Stimulated activated CD4-positive, alpha-beta T cell treated with anti-CD3 and anti-CD28 coated beads, Interleukin-4, amount 100 ng/mL, for 48 hours (primary cell): ENCODE measurements around the gene SHLD2.
"Not testable (repeated sequence)": the region's sequence is repeated elsewhere in the genome, so short reads cannot be mapped to it uniquely, and the experiment has no call there.

Experiments
- DNase-seq, 2 donors: peaks; one replicate each; pipeline ENCODE4 v3.0.0-alpha.2; 2020; ENCODE audit warnings: low read depth in 2 of 2

SHLD2 gene, protein sequence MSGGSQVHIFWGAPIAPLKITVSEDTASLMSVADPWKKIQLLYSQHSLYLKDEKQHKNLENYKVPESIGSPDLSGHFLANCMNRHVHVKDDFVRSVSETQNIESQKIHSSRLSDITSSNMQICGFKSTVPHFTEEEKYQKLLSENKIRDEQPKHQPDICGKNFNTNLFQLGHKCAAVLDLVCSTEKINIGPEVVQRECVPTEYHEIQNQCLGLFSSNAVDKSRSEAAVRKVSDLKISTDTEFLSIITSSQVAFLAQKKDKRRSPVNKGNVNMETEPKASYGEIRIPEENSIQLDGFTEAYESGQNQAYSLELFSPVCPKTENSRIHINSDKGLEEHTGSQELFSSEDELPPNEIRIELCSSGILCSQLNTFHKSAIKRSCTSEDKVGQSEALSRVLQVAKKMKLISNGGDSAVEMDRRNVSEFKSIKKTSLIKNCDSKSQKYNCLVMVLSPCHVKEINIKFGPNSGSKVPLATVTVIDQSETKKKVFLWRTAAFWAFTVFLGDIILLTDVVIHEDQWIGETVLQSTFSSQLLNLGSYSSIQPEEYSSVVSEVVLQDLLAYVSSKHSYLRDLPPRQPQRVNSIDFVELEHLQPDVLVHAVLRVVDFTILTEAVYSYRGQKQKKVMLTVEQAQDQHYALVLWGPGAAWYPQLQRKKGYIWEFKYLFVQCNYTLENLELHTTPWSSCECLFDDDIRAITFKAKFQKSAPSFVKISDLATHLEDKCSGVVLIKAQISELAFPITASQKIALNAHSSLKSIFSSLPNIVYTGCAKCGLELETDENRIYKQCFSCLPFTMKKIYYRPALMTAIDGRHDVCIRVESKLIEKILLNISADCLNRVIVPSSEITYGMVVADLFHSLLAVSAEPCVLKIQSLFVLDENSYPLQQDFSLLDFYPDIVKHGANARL

DNA sequence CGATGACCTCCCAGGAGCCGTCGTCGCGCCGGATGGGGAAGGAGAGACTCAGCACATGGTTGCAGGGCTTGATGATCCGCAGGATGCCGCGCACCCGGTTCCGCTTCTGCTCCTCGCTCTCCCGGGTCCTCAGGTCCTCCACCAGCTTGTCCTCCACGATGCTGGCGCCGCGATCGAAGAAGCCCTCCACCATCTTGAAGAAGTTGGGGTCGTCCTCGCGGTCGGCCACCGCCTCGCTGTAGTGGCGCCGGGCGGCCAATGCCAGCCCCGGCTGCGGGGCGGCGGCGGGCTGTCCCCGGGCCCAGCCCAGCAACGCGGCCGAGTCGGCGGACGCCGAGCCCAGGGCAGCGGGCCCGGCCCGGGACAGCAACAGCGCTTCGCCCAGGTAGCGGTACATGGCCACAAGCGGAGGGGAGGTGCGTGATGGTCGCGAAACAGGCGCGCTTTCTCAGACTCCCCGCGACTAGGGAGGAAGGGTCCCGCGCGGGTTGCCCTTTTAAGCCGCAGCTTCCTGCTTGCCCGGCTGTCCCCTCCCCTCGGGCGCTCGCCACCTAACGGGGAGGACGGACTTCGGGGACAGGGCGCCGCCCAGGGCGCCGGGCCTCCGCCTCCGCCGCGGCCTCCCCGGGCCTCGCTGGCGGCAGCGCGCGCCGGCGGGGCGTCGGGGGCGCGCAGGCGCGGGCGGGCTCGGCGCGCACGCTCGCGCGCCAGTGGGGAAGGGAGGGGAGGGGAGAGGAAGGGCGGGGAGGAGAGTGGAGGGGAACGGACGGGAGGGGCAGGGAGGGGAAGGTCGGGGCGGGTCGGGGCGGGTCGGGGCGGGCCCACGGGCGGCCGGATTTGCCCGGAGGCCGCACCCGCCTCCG, at the start of gene SHLD2, which contains the start of gene GLUD1:
SHLD2 (plus strand) TSS at position 834 of the 863 bp plus-strand sequence. CDS start 56,149 bp downstream, outside the sequence.
GLUD1 (minus strand) TSS at position 471 of the 863 bp plus-strand sequence; CDS start at position 397, 74 bp downstream.
- peak; percentile 81 to 88 for DNase-seq

DNA sequence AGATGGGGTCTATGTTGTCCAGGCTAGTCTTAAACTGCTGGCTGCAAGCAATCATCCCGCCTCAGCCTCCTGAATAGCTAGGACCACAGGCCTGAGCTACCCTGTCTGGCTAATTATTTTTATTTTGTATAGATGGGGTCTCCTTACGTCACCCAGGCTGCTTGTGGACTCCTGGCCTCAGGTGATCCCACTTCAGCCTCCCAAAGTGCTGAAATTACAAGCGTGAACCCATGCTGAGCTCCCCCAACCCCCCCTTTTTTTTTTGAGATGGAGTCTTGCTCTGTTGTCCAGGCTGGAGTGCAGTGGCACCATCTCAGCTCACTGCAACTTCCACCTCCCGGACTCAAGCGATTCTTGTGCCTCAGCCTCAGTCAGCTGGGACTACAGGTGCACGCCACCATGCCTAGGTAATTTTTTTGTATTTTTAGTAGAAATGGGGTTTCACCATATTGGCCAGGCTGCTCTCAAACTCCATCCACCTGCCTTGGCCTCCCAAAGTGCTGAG, 49.5 kb upstream of the SHLD2 start:
- no peak for DNase-seq

DNA sequence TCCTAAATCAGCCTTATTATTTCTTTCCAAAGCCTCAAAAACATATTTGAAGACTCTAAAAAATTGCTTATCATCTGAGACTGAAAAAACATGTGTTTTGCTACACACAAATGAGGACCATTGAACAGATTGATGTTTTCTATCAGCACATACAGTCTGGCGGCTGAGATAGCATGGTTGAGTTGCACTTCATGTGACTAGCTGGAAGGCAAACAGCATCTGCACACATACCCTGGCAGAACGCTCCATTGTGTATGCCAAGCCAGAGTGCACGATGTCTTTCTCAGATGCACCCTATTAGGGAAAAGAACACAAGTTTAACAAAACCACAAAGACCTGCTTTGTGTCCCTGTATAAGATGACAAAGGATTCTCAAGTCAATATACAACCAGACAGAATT, 41.9 kb upstream of the SHLD2 start:
- no peak for DNase-seq

DNA sequence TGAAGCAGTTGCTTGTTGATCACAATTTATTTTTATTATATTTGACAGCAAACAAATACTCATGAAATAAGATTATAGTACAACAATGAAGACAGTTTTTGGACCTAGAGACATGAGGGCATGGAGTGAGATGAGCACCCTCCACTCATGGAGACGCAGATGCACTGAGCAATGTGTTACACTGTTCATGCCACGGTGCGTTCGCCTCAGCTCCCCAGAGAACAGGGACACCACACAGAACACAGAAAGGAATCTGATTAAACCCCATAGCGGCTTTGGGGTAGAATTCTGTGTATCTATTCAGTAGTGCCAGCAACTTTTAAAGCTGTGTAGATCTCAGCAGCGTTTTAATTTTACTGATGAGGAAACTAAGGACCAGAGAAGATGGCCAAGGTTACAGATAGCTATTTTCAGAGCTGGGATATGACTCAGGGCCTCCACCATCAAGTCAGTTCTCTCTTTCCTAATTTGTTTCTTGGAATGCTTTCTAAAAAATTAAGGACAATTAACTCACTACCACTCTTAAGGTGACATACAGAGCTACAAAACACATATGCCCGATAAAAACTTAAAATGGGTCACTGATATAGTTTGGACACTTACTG, 41.3 kb upstream of the SHLD2 start:
- DNase-seq: no peak

DNA sequence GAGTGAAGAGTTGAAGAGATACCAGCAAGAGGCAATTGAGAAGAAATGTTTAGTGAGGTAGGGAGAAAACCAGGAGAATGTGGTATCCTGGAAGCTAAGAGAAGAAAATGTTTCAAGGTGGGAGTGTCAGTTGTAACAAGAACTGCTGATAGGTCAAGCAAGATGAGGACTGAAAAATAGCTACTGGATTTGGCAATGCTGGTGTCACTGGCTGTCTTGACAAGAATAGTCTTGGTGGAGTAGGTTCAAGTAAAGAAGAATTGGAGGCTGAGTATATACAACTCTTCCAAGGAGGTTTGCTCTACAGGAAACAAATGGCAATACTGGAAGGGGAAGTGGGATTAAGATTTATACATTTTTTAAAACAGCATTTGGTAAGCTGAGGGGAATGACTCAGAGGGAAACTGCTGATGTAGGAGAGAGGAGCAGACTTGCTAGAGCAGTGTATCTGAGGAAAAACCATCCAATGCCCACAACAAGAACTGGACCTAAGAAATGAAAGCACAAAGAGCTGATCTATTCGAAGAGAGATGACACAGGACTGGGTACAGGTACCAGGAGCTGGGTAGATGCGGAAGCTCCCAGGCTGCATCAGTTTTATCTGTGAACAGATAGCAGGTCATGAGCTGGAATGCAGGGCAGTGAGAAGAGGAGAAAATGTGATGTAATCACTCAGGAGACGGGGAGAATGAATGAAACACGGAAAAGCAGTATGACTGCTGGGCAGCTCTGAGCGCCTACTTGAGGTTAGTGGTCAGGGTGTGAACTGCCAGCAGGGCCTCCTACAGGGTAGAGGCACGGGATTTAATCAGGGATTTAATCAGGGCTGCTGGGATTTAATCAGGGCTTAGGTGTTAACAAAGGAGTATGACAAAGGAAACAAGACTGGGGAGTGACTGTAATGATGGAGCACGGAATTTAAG, 40.4 kb upstream of the SHLD2 start:
- peak in 1 of 2 donors; percentile 7 for DNase-seq

DNA sequence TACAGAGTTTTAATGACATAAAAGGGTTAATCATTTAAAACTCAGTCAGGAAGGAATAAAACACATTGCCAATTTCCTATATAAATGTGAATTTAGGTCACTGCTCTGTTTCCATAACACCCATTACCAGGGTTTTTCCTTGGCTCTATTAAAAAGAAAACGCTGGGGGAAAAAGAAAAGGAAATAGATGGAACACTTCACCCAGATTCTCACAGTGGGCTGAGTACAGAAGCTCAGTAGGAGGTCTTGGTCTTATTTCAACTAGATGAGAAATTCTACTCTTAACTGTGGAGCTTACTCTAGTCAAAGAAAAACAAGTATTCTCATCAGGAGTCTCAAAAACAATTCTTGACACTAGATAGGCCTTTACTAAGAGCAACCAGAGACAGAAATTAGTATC, 36.8 kb upstream of the SHLD2 start:
- DNase-seq: no peak

DNA sequence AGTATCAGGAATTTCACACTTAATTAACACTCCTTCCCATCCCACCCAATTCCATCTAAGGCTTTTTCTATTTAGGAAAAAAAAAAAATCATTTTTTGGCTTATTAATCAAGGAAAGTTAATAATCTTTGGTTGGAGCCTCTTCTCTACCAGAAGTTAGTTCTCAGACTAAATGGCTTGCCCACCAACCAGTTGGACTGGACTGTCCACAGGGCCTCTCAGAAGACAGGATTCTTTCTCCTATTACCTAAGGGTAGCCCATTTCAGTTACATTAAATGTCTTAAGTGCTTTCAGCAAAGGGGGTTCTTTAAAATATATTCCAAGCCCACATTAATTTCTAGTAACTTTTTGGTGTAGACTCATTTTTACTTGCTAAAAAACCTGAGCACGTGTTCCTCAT, 35.6 kb upstream of the SHLD2 start:
- DNase-seq: no peak

DNA sequence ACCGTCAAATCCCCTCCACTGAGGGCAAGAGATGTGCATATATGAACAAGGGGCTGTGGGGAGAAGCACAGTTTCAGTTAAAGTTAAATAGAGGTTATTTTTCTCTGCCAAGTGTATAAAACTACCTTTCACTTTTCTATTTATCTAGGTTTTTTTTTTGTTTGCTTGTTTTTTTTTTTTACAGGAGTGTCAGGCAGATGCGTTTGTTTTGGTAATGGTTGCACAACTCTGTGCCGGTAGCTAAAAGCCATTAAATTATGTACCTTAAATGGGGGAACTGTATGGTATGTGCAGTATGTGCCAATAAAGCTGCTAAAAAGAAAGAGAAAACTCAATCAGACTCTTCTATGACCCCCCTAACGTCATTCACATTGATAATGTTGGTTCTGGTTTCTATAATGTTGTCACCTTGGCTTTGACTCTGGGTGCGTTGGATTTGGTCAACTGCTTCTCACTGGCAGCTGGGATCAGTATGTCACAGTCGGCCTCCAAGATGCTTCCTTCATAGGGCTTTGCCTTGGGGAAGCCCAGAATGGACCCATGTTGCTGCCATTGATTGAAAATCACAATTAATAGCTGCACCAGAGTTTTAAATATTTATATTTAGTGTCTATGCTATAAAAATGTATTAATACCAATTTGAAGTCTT, 34.6 kb upstream of the SHLD2 start:
- DNase-seq: no peak

DNA sequence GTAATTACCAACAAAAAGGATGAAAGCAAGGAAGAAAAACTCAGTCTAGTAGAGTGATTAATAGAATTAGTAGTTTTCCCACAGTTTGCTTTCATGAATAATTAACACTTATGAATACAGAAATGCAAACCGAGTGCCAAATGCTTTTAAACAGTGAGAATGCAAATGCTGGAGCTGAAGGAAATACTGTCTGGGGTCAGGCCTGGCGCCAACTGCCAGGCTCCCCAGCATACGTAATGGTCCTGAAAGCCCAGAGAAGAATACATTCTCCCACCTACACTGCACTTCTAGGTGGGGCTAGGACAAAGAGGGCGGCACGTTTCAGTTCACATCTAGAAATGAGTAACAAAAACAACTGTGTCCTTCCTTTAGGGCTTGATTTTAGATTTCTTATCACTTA, 30.4 kb upstream of the SHLD2 start:
- no peak for DNase-seq

DNA sequence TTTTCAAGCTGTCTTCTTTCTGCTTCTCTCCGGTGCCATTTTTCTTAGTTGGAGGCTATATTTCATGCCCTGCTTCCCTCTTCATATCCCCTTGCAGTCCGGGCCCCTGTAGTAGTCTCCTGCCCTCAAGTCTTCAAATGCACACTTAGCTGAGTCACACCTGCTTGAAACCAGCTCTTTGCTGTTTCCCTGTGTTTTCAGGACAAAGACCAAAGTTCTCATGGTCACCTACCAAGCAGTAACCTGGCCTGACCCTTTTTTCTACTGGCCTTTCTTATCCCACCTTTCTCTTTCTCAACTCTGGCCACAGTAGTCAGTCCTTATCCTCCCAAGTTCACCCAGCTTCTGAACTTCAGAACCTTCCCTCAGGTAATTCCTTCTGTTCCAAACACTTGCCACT, 28.8 kb upstream of the SHLD2 start:
- DNase-seq: no peak

DNA sequence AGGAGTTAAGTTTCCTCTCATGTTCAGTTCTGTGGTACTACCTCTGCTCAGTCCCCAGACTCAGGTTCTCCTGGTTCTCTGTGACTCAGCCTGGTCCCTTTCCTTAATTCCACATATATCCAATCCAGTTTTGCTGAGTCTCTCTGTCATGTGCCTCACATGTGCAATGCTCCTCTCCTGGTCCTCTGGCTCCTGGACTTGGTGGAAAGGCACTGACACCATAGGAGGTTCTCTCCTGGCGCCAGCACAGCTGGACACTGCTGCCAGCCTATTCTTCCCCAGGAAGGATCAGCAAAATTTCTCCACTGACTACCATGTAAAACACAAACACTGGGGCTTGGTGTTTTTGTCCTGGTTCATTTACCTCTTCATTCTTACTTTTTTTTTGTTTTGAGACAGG, 28.1 kb upstream of the SHLD2 start:
- no peak for DNase-seq

DNA sequence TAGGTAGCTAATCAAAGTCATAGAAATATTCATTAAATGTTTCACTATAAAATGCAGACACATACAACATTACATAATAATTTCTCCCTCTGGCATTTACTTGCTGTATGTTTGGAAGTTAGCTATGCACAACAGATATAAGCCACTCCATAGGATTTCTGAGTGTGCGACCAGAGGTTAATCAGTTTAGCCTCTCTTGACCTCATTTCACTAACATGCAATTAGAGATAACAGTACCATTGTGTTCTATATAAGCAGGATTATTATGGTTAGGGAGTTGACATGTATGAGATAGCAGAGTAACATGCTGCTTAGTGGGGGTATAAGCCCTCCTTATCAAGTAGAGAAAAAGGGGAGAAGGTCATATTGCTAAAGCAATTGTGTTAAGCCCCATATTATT, 26.7 kb upstream of the SHLD2 start:
- DNase-seq: no peak

DNA sequence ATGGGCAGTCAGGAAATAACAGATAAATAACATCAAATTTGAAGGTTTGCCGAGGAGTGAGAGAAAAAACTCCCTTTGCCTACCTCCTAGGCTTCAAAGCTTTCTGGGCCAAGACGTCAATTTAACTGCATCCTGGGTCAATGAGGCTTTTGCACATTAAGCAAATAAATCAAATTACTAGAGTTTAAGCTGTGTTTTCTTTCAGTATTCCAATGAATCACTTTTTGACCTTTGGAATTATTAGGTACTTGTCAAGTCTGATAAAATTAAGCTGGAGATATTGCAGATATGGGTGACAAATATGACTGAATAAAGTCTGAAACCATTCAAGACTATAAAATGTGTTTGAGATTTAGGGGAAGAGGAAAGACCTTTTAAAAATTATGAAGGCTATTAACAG, 22.6 kb upstream of the SHLD2 start:
- DNase-seq: no peak

DNA sequence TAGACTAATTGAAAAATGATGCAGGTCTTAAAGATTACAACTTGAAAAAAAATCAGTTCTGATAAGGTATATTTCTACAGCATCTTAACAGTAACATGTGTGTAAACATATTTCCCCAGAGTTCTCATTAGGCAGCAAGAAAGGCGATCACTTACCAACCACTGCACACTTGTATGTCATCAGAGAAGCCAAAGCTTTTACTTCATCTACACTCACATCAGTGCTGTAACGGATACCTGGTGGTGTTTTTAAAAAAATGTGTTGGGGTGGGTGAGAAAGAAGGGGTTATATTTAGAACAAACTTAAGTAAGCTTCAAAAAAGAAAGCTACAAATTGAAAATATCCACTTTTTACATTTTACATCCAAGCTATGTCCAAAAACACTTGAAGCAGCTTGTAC, 18.6 kb upstream of the SHLD2 start:
- DNase-seq: not testable (repeated sequence)

DNA sequence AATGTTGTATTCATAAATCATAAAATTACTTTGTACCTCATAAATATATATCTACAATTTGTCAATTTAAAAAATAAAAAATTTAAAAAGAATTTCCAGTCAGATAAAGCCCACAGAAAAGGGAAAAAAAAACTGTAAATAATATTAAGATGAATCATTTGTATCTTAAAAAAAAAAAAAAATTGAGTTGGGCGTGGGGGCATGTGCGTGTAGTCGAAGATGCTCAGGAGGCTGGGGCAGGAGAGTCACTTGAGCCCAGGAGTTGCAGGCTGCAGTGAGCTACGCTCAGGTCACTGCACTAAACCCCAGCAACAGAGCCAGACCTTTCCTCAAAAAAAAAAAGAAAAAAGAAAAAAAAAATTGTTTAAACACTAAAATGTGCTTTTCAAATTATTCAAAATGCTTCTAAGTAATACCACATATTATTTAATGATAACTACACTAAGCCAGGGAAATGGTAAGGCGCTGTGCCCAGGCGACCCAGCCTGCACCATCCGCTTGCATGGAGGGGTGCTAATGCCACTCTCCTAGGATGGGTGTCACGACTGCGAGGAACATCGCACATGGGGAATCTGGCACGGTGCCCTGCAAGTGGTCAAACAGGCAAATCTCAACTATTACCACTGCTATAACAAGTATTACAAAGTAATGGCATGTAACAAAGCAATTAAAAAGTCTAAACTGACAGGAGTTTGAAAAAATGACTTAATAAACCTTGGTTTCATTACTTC, 15.7 kb upstream of the SHLD2 start:
- DNase-seq: no peak

DNA sequence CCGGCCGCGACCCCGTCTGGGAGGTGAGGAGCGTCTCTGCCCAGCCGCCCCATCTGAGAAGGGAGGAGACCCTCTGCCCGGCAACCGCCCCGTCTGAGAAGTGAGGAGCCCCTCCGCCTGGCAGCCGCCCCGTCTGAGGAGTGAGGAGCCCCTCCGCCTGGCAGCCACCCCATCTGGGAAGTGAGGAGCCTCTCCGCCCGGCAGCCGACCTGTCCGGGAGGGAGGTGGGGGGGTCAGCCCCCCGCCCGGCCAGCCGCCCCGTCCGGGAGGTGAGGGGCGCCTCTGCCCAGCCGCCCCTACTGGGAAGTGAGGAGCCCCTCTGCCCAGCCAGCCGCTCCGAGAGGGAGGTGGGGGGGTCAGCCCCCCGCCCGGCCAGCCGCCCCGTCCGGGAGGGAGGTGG, 14.4 kb upstream of the SHLD2 start:
- not testable (repeated sequence) for DNase-seq

DNA sequence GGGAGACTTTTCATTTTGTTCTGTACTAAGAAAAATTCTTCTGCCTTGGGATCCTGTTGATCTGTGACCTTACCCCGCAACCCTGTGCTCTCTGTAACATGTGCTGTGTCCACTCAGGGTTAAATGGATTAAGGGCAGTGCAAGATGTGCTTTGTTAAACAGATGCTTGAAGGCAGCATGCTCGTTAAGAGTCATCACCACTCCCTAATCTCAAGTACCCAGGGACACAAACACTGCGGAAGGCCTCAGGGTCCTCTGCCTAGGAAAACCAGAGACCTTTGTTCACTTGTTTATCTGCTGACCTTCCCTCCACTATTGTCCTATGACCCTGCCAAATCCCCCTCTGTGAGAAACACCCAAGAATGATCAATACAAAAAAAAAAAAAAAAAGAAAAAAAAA, 13.4 kb upstream of the SHLD2 start:
- DNase-seq: not testable (repeated sequence)

DNA sequence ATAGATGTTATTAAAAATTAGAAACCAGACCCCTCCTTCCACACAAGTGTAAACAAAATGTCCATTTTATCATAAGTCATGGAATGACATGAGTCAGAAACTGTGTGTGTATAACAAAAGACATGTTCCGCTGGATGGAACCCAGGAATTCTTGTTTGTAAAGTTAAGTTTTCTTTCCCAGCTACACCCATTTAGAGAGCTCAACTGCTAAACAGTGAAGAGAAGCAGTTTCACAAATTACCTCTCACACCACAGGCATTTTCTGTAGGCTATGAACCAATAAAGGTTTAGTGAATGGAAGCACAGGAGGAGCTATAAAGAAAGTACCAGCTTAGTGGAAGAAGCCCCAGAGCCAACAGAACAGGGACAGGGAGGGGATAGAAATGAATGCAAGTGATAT, 12.8 kb upstream of the SHLD2 start:
- not testable (repeated sequence) for DNase-seq
